HT1080 (cell line): ENCODE results near the gene IGSF3. TPM values are rescaled to one million over a fixed set of nuclear protein-coding genes. Genes with fewer than 3 reads are reported as not detected.

ENCODE experiments used
- DNase-seq: peaks from one replicate; pipeline ENCODE4 v3.0.0-alpha.2; 2015; ENCODE audit warnings: low read depth
- total RNA-seq: library from RNA; depleted of rRNA; stranded (reverse); fragments of >200 nt; shearing (Covaris generic); gene quantifications from 2 replicates; pipeline ENCODE4 v1.2.3, GENCODE V29; 2014

IGSF3 gene
- total RNA-seq, 1 experiment from 2014 or later = 14.0 TPM

GRCh38 chr1:116686723-116687352 is 19.3 kb upstream of the IGSF3 start:
- DNase-seq = no peak

GRCh38 chr1:116686175-116686574 is 18.6 kb upstream of the IGSF3 start:
- DNase-seq = no peak

GRCh38 chr1:116684575-116684974 is 17.0 kb upstream of the IGSF3 start:
- DNase-seq = no peak

GRCh38 chr1:116682641-116683221 is 15.2 kb upstream of the IGSF3 start:
- DNase-seq = no peak

- no peak for DNase-seq
Measured at GRCh38 chr1:116681343-116681899, 13.9 kb upstream of the IGSF3 start.

- no peak for DNase-seq
Measured at GRCh38 chr1:116680752-116681151, 13.2 kb upstream of the IGSF3 start.

GRCh38 chr1:116679828-116680628 is 12.5 kb upstream of the IGSF3 start:
- no peak for DNase-seq

- no peak for DNase-seq
Measured at GRCh38 chr1:116679091-116679827, 11.7 kb upstream of the IGSF3 start.

GRCh38 chr1:116678732-116679090 is 11.2 kb upstream of the IGSF3 start:
- no peak for DNase-seq

GRCh38 chr1:116677474-116678062 is 10.0 kb upstream of the IGSF3 start:
- DNase-seq = no peak

GRCh38 chr1:116676291-116676690 is 8.8 kb upstream of the IGSF3 start:
- DNase-seq = no peak

- no peak for DNase-seq
Measured at GRCh38 chr1:116674751-116675150, 7.2 kb upstream of the IGSF3 start.

- DNase-seq = no peak
Measured at GRCh38 chr1:116674011-116674531, 6.5 kb upstream of the IGSF3 start.

- DNase-seq = no peak
Measured at GRCh38 chr1:116671912-116672311, 4.4 kb upstream of the IGSF3 start.

GRCh38 chr1:116671072-116671760 is 3.7 kb upstream of the IGSF3 start:
- no peak for DNase-seq

- DNase-seq = no peak
Measured at GRCh38 chr1:116668277-116668676, 744 bp upstream of the IGSF3 start.

- no peak for DNase-seq
Measured at GRCh38 chr1:116667078-116667574, 407 bp downstream of the IGSF3 start.

GRCh38 chr1:116666187-116667077 is 1.1 kb downstream of the IGSF3 start:
- DNase-seq = no peak

- DNase-seq = no peak
Measured at GRCh38 chr1:116664978-116665371, 2.6 kb downstream of the IGSF3 start.
